NOMO-1 (cell line): Measurements from ENCODE around the gene FAM240A.
"Not testable (repeated sequence)": the region's sequence is repeated elsewhere in the genome, so short reads cannot be mapped to it uniquely, and the experiment has no call there.

Experiments
- DNase-seq, 2 experiments: peaks; one replicate each; lab custom pipeline; 2025; ENCODE audit not compliant: unreplicated experiment in 2 of 2; lab: John Stamatoyannopoulos, UW

Gene FAM240A

DNA sequence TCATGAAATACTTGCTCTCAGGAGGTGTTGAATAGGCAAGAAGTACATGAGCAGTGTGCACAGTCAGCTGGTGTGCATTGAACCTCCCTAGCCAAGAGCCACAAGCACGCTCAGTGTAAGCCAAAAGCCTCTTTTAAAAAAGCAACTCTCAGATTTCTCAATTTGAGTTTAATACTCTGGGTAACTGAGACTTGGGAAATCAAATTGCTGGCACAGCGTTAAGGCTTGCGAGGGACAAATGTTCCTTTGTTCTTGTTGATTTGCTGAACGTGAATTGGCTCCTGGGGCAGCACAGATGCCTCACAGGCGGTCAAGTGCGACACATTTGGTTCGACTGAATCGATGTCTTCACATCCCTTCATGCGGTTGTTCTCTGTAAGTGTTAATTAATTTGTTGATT, at the start of gene FAM240A:
Gene FAM240A, plus strand, starts transcription at position 202 of the 400 bp plus-strand sequence. Its CDS starts 159 bp downstream, at position 361.
- no peak for DNase-seq

DNA sequence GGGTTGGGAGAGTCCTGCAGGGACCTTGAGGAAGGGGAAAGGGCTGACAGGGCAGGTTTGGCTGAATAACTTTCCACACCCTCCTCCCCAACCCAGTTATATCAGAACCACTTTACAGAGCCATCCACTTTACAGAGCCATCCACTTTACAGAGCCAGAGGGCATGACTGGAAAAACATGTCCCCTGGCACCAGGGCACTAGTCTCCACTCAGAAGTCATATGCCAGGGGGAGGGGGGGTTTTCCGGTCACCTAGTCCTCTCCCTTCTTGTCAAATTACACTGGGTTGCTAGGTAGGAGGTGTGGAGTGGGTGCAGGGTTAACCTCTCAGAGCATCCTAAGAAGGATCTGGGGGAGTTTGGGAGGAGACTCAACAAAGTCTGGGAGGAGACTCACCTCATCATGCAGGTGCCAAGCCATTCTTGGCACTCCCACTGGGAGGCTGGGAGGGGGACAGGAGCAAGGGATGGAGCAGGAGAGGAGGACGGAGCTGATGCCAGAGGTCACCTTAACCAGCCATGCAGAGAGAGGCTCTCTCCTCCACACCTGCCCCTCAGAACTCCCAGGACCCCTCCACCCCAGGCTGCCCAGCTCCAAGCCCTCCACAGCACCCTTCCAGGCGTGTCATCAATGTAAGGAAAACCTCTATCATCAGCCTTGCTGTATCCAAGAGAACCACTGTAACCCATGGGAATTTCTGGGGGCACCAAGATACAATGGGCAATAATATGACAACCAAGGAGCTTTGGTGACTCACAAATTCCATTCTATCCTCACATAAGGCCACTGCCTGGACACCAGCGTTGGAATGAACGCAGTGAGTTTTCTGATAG, 47.9 kb upstream of the FAM240A start:
- no peak for DNase-seq

DNA sequence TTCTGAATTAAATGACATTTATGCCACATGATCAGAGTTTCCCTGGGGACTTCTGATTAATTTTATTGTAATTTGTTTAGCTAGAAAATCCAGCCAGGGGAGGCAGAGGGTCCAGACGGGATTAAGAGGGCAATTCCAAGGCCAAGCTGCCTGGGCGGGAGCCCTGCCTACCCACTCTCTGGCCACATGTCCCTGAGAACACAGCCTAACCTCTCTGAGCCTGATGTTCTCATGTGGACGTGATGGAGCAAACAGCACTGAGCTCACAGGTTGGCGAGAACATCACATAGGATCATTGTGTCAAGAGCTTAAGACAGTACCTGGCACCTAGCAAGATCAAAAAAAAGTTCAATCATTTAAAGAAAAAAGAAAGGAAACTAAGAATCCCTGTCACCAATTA, 47.2 kb upstream of the FAM240A start:
- DNase-seq: no peak

DNA sequence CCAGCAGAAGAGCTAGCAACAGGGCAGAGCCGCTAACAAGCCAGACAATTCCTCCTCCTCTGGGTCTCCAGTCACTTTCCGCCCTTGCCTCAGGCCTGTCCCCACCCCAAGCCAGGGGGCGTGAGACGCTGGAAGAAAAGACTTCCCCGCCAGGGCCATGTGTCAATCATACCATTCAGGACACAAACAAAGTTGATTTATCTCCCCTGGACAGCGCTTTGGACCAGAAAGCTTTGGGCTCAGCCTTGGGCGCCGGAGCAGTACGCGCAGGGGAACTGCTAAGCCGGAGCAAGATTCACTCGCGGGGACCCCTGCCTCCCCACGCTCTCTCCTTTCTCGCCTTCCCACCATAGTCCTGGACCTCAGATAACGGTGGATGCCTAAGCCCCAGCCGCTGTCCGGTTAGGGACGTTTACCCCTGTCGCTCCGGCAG, 46.7 kb upstream of the FAM240A start:
- DNase-seq: no peak

DNA sequence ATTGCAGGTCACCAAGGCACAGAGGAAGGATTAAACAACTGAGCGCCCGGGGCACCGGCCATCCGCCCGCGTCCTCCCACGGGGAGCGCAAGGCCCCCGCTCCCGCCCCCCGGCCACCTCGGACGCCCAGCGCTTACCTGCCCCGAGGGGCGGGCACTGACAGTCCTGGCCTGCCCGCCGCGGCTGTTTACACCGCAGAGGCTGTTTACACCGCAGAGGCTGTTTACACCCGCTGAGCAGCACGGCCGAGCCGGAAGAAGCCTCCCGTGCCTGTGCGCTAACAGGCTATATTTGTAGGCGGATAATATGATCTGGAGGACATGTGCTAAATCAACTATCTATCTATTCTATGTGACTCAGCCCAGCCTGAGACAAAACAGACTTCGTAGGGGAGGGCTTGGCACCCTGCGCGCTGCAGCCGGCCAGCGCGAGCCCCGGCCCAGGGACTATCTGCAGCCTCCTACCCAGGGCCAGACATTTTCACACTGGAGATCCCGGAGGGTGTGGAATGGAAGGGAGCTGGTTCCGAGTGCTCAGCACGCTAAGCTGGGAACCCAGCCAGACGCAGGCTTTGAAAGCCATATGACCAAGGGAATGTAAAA, 46.2 kb upstream of the FAM240A start, which contains the start of gene LRRC2:
Gene LRRC2, minus strand, starts transcription at position 263 of the 602 bp plus-strand sequence. CDS start 14,711 bp downstream, outside the sequence.
- DNase-seq: no peak

DNA sequence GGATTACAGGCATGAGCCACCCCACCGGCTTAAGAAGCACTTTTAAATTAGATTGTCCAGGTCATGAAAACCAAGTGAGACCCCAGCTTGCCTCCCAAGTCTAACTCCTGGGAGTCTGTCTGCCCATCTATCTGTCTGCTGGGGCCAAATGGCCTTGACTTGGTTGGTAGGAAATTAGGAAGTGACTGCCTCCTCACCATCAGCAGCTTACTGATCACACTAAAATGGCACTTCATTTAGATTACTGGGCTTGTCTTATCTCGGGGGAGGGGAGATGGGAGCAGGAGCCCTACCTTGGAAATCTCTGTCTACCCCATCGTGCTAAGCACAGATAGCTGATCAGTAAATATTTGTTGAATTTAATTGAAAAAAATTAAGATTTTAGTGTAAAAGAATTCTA, 40.6 kb upstream of the FAM240A start:
- no peak for DNase-seq

DNA sequence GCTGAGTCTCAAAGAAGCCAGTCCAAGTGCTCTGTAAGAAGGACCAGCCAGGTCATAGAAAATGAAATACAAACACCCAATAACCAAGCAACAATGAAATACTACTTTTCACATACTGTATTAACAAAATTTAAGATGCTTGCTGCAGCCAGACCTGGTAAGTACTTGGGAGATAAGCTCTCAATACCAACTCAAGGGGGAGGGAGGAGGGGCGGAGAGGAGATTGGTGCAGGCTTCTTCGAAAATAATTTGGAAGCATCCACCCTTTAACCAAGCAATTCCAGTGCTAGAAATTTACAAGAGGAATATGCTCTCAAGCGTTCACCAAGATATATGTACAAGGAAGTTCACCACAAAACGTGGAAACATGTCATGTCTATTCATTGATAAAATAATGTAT, 38.6 kb upstream of the FAM240A start:
- DNase-seq: no peak

DNA sequence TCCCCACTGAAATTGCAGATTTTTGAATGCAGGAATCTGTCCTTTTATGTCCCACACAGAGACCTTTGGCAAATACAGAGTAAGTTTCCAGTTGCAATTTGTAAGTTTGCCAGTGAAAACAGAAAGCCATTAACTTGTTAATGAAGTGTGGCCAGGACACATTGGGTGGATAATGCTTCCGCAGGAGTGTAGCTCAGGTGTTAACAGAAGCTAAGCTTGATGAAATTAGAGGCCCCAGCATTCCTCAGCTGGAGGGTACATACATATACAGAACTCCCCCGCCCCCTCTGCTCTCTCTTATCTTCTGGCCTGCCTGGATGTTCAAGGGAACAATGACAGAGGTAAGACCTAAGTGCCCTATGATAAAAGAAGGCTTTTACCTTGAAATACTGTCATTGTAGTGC, 38.1 kb upstream of the FAM240A start:
- DNase-seq: no peak

DNA sequence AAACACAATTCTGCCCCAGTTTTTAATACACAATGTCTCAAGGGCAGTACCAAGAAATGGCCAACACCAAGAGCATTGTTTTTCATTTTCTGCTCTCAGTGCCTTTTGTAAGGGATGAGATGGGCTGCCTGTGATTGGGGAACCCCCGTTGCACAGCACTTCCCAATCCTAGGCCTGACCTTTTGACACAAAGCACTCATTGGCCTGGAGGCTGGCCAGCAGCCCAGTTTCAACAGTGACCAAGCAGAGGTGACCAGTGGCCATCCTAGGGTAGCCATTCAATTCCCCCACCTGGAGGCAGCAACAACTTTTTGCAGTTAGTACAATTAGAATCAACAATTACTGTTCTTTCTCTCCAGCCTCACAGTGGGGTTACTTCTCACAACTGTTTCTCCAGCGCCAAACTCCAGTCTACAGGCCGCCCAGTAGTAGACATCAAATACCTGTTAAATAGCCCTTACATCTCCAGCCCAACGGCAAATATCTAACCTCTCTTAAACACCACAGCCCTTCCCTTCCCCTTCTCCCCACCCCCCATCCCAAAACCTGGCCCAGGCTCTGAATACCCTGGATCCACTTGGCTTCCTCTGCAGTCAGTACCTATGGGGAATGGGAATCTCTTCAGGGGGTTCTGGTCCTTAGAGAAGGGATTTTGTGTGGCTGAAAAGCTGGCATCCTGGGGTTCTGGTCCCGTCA, 37.3 kb upstream of the FAM240A start:
- no peak for DNase-seq

DNA sequence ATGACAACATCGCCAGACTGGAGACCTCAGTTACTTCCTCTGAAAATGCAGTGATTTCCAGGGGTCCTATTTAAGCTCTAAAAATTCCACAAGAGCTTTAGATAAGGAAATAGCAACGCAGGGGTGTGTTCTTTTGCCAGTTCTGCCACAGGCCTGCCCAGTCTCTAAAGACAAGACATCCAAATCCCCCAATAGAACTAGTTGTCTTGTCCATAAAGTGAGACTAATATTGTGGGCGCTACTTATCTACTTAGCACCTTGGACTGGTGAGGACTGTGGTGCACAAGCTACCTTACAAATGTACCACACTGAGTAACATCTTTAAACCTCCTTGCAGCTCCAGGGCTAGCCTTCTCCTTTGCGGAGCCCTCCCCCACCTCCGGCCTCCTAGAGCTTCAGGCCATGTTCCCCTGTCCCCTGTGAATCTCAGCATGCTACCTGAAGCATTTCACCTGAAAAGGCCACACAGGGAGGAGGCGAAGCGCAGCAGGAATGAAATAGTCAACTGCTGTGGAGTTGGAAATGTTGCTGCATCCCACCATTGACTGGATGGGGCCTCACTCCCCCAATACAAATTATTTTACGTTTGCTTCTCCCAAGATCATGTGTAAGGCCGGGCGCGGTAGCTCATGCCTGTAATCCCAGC, 36.6 kb upstream of the FAM240A start:
- DNase-seq: no peak

DNA sequence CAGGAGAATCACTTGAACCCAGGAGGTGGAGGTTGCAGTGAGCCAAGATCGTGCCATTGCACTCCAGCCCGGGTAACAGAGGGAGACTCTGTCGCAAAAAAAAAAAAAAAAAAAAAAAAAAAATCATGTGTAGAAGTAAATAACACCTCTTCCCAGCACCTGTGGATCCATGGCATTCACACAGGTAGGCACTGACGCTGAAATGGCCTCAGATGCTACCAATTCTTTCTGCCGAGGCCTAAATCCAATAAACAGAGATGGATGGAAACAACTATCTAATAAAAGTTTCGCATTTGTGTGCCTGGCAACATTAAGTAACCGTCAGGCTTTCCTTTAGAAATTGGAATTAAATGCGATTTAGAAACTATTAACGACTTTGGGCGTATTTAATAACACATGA, 35.9 kb upstream of the FAM240A start:
- DNase-seq: no peak

DNA sequence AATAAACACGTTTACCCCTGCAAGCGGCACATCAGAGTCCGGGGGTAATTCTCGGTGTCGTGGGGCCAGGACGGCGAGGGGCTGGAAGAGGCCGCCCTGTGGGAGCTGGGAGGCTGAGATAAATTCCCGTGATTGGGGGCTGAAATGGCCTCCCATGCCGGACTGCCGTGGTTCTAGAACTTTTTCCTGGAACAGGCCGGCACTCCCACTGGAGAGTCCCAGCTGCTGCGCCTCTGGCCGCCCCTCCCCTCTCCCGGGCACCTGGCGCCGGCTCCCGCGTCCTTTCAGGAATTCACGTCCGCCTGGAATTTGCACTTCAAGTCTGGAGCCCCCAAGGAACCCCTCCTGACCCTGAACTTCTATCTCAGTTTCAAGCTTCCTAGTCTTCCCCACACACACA, 35.4 kb upstream of the FAM240A start:
- no peak for DNase-seq

DNA sequence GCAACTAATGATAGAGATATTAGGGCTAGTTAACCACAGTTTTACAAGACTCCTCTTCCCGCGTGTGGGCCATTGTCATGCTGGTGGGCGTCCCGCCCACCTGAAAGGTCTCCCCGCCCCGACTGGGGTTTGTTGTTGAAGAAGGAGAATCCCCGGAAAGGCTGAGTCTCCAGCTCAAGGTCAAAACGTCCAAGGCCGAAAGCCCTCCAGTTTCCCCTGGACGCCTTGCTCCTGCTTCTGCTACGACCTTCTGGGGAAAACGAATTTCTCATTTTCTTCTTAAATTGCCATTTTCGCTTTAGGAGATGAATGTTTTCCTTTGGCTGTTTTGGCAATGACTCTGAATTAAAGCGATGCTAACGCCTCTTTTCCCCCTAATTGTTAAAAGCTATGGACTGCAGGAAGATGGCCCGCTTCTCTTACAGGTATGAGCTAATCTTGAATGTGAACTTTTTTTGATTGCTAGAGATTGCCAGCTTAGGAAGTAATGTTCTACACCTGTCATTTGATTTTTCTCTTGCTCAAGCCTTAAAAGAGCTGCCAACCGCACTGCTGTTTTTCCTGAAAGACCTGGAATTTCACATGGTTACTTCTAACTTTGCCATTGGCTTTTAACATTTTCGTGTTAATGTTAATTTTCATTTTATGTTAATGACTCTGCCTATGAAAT, 34.6 kb upstream of the FAM240A start:
- not testable (repeated sequence) for DNase-seq

DNA sequence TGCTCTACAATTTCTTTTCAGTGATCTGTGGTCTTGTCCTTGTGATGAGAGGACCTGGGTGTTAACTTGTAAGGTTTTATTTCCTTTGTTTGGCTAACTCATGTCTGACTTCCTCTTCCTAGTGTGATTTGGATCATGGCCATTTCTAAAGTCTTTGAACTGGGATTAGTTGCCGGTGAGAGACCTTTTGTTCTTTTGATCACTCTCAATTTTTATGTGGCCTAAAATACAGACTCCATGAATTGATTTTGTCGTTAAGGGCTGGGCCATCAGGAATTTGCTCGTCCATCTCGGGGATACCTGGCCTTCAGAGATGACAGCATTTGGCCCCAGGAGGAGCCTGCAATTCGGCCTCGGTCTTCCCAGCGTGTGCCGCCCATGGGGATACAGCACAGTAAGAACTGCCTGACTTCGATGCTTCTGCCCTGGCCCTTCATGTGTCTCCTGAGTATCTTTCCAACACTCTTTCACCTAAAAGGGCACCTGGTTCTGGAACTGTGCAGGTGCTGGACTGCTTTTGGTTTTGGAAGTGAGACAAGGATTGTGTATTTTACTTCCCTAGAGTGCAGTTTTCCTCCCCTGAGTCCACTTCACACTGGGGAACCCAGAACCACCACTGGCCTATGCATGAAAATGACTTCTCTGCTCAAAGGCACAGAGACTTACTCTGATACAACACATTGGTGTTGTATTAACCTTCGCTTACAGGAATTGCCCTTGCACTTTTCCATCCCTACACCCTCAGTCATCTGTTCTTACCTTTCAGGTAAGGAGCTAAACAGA, 33.2 kb upstream of the FAM240A start:
- DNase-seq: no peak

DNA sequence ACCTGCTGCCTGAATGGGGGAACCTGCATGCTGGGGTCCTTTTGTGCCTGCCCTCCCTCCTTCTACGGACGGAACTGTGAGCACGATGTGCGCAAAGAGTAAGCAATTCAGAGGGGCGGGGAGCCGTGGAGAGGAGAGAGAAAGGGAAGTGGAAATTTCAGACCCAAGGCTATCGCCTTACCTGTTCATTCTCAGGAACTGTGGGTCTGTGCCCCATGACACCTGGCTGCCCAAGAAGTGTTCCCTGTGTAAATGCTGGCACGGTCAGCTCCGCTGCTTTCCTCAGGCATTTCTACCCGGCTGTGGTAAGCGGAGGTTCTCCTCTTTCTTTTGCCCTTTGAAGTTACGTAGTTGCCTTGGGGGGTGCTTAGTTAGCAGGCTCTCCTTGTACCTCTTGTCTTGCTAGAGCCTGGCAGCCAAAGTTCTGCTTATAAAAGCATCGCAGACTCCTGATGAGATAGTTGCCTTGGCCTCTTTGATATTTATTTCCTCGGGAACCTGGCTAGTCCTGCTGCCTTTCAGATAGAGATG, 32.5 kb upstream of the FAM240A start:
- DNase-seq: no peak

DNA sequence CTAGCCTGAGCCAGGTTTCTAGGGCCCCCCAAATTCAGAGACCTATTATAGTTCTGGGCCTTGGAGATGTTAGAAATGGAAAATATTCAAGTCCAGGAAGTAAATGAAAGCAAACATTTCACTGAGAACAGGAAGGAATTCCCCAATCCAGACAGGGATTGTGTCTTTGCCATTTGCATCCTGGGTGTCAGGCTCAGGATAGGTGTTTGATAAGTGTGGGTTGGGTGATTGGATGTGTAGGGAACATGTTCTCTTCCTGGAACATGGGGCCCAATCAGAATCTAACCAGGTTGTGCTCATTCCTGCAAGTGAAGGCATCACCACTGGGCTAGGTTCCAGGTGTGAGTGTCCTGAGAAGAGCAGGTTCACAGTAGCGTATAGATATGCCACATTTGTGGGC, 31.6 kb upstream of the FAM240A start:
- DNase-seq: no peak

DNA sequence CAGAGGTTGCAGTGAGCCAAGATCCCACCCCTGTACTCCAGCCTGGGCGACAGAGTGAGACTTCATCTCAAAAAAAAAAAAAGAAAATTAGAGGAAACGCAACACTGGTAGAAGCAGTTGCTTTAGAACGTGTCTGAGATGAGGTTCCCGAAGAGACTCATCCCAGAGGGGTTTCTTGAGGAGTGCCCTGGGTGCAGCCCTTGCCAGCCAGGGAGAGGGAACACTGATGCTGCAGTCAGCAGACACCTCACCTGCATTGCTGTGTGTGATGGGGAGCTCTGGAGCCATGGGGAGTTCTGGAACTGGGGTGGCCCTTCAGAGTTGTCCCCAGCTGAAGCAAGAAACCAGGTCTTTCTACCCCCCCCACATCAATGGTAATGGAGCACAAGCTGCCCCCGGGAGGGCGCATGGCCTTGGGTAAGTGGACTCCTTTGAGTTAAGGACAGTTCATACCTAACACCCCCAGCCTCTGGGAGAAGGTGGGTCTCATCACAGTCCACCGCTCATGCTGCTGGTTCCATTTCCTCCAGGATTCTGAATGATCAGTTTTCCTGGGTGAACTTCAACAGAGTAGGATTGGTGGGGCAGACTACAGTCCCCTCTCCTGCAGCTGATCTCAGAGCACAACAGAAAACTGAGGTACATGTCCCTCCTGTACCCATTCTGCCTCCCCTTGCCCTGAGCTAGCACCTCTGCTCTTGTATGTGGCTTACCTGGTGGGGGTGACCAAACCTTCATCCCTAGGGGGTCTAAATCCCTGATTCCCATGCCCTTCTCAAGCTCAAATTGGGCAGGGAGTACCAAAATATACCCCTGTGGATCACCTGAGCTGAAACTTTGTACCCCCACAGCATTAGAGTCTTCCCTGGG, 27.5 kb upstream of the FAM240A start:
- DNase-seq: no peak

DNA sequence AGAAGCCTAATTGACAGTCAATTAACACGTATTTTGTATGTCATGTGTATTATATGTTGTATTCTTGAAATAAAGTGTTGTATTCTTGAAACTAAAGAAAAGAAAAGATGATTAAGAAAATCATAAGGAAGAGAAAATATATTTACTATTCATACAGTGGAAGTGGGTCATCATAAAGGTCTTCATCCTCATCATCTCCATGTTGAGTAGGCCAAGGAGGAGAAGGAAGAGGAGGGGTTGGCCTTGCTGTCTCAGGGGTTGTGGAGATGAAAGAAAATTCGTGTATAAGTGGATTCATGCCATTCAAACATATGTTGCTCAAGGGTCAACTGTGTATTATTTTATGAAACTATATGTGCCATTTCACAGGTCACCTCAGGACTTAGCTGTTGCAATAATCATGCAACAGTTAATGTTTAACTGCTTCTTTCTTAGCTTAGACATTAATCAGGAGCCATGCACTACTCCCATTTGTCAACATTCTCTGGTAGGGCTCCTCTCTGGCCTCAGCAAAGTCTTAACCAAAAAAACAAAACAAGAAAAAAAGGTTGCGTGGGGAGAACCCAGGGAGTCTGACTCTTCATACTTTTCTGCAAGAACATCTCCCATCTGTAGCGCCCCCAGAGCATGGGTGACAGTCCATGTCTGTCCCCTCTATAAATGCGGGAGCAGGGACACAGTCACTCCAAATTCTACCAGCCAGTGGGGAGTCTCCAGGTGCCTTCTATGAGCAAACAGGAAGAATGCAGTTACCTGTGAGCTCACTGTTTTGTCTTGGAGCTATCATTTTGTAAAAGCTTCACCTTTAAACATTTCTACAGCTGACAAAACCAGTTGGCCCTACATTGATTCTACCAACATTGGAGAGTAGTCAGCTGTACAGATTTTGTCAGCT, 26.3 kb upstream of the FAM240A start:
- no peak for DNase-seq
